CD4-positive, alpha-beta T cell treated with Interleukin-6 at 100 ng/mL for 8 hours (primary cell): Measurements from ENCODE around the gene TMEM19.
"Not testable (repeated sequence)": the region's sequence is repeated elsewhere in the genome, so short reads cannot be mapped to it uniquely, and the experiment has no call there.

Experiments used
- DNase-seq: peaks from one replicate; pipeline ENCODE4 v3.0.0-alpha.2; 2020; ENCODE audit warnings: mixed read lengths, low spot score

Gene TMEM19

GRCh38 chr12:71666259-71666658 lies 19.6 kb upstream of the TMEM19 start:
- DNase-seq: no peak

- no peak for DNase-seq
Measured at GRCh38 chr12:71671311-71671710, 14.6 kb upstream of the TMEM19 start.

GRCh38 chr12:71671816-71672215 lies 14.1 kb upstream of the TMEM19 start:
- DNase-seq: no peak

GRCh38 chr12:71682466-71682865 lies 3.4 kb upstream of the TMEM19 start:
- DNase-seq: no peak

- no peak for DNase-seq
Measured at GRCh38 chr12:71683633-71684032, 2.2 kb upstream of the TMEM19 start.

GRCh38 chr12:71684081-71684480 lies 1.8 kb upstream of the TMEM19 start:
- DNase-seq: peak; percentile 27

GRCh38 chr12:71685312-71685906 lies 473 bp upstream of the TMEM19 start:
- no peak for DNase-seq

GRCh38 chr12:71686658-71687025 lies 760 bp downstream of the TMEM19 start:
- DNase-seq: no peak

GRCh38 chr12:71687172-71687571 lies 1.3 kb downstream of the TMEM19 start:
- not testable (repeated sequence) for DNase-seq

GRCh38 chr12:71688961-71689570 lies 3.2 kb downstream of the TMEM19 start:
- DNase-seq: no peak

- no peak for DNase-seq
Measured at GRCh38 chr12:71691504-71692129, 5.7 kb downstream of the TMEM19 start.

GRCh38 chr12:71693126-71693525 lies 7.2 kb downstream of the TMEM19 start:
- no peak for DNase-seq

- DNase-seq: not testable (repeated sequence)
Measured at GRCh38 chr12:71693651-71694050, 7.8 kb downstream of the TMEM19 start.

GRCh38 chr12:71694099-71694820 lies 8.4 kb downstream of the TMEM19 start:
- DNase-seq: no peak

- no peak for DNase-seq
Measured at GRCh38 chr12:71695782-71696181, 9.9 kb downstream of the TMEM19 start.

- not testable (repeated sequence) for DNase-seq
Measured at GRCh38 chr12:71702181-71702580, 16.3 kb downstream of the TMEM19 start.

GRCh38 chr12:71702590-71702989 lies 16.7 kb downstream of the TMEM19 start:
- DNase-seq: no peak

- no peak for DNase-seq
Measured at GRCh38 chr12:71703206-71703605, 17.3 kb downstream of the TMEM19 start.

GRCh38 chr12:71704920-71705319 lies 19.0 kb downstream of the TMEM19 start:
- DNase-seq: no peak

- no peak for DNase-seq
Measured at GRCh38 chr12:71708658-71709057, 22.8 kb downstream of the TMEM19 start.

GRCh38 chr12:71710276-71711125 lies 24.6 kb downstream of the TMEM19 start:
- DNase-seq: no peak

GRCh38 chr12:71718611-71719010 lies 32.7 kb downstream of the TMEM19 start:
- no peak for DNase-seq
